Adrenal gland (tissue), 12 donors: ENCODE results near the gene PCDHB8. TPM values are rescaled to one million over a fixed set of nuclear protein-coding genes. Genes with fewer than 3 reads are reported as not detected.
"Not testable (repeated sequence)": the region's sequence is repeated elsewhere in the genome, so short reads cannot be mapped to it uniquely, and the experiment has no call there.

Experiments
- DNase-seq, 7 donors: peaks; one replicate each; pipeline ENCODE4 v3.0.0-alpha.2; 2019 to 2020
- H3K27ac ChIP-seq, 5 donors: fragments of 200-600 bp; sonication (generic) in 4 of 5; 1 replicate in 3 of 5; 2 replicates in 2 of 5; pipeline versions ENCODE4 v1.5.1 to v1.8.0; 2016 to 2020; ENCODE audit warnings: mild to moderate bottlenecking in 1 of 5
- H3K27me3 ChIP-seq: fragments of 200-600 bp; 2 replicates; pipeline ENCODE4 v1.8.0; 2021
- H3K36me3 ChIP-seq, 2 donors: fragments of 200-600 bp; replicated peaks in 1 of 2; 1 replicate in 1 of 2; 2 replicates in 1 of 2; pipeline versions ENCODE4 v1.5.1 to v1.8.0; 2018 to 2022
- H3K4me1 ChIP-seq, 2 donors: fragments of 200-600 bp; replicated peaks in 1 of 2; 1 replicate in 1 of 2; 2 replicates in 1 of 2; pipeline versions ENCODE4 v1.5.1 to v1.8.0; 2018 to 2021
- H3K4me3 ChIP-seq, 4 donors: fragments of 200-600 bp; sonication (generic) in 3 of 4; one replicate each; pipeline ENCODE4 v1.5.1; 2016 to 2018
- H3K9me3 ChIP-seq, 3 donors: fragments of 200-600 bp; sonication (generic) in 1 of 3; replicated peaks in 1 of 3; 1 replicate in 2 of 3; 2 replicates in 1 of 3; pipeline versions ENCODE4 v1.5.1 to v1.8.0; 2016 to 2021
- CTCF ChIP-seq, 6 experiments: fragments of 450-650 bp in 4 of 6; fragments of 200-600 bp in 2 of 6; sonication (generic) in 1 of 6; IDR thresholded peaks; 1 replicate in 5 of 6; 2 replicates in 1 of 6; pipeline versions ENCODE4 v1.5.1 to v1.8.0; 2016 to 2021; ENCODE audit warnings: antibody characterized with exemption in 6 of 6, mild to moderate bottlenecking in 2 of 6, moderate library complexity in 1 of 6
- POLR2A ChIP-seq, 2 donors: fragments of 450-650 bp; IDR thresholded peaks; one replicate each; pipeline ENCODE4 v1.6.1; 2017; ENCODE audit warnings: antibody characterized with exemption in 2 of 2, mild to moderate bottlenecking in 2 of 2, moderate library complexity in 1 of 2
- WGBS, 4 donors: extraction: QIAGEN DNeasy Blood & Tissue Kit in 2 of 4; methylation state at CpG; one replicate each; pipeline versions ENCODE4 v1.1.5 to v1.1.7; 2013 to 2017; 5-methylcytosine and 5-hydroxymethylcytosine counted together
- intact Hi-C, 2 donors: fragments of 100-400 bp; cut with DNase I; formaldehyde crosslinking; loops; one replicate each; pipeline versions ENCODE4 v1.14.1 to v1.15.0; 2022 to 2023
- polyA plus RNA-seq, 3 donors: library from polyadenylated mRNA; stranded (reverse); fragments of 200-250 nt in 2 of 3; fragments of 350-450 nt in 1 of 3; fragmentation: Illumina TruSeq in 1 of 3; extraction: RNeasy Lipid Tissue Mini Kit (QIAGEN cat#74804) in 1 of 3; gene quantifications; one replicate each; pipeline ENCODE4 v1.2.3, GENCODE V29; 2013 to 2014
- total RNA-seq, 9 donors: library from RNA; depleted of rRNA in 4 of 9; stranded (reverse); fragments of >200 nt in 4 of 9; fragments of 120-200 nt in 1 of 9; fragmentation: NEBNext Ultra II Directional in 1 of 9; extraction: Animal tissue kit (Norgen Biotek cat#: 25700) in 1 of 9; gene quantifications; one replicate each; pipeline versions ENCODE4 v1.1.0 to v1.2.4, GENCODE V29; 2013 to 2023
- donor health status: healthy with polysubstance abuse.
- donor health status: Bipolar disorder and iron deficiency.
- donor health status: DM: yes; HTN: yes; CAD: no.
- donor health status: DM: no; HTN: no; CAD: no.
- donor health status: DM: no; HTN: no; CAD: no.
- donor health status: DM: yes; HTN: yes; CAD: no.

PCDHB8 gene
- total and polyA plus RNA-seq, 12 donors = 0.03 to 3.7 (median 0.91) TPM

GRCh38 chr5:141180313-141180712 is 2.7 kb downstream of the PCDHB8 start:
- Histone ChIP-seq H3K4me3 (no peak overlapping the region), H3K9me3 (peaks cover 0 to 12% (median under 1%) of the 10 kb centered on the region in 3 donors), H3K36me3 (no peaks in the 10 kb centered on the region), H3K27ac (no peak overlapping the region), H3K4me1 (no peaks in the 10 kb centered on the region), H3K27me3 (peaks cover 5% of the 10 kb centered on the region)
- intact Hi-C loops = no loop called here
- 13 to 43% (median 35%) methylated on average over 1 of the region's 1 CpG for WGBS, 4 donors
- TF ChIP-seq POLR2A (IDR thresholded peaks at IDR 0.05) (no peak), CTCF (IDR thresholded peaks at IDR 0.05) (no peak)
- no peak for DNase-seq

- 7 to 15% (median 10%) methylated on average over 13 of the region's 13 CpGs for WGBS, 4 donors
- no peak within 1 kb of the TSS for H3K27ac ChIP-seq
- no peaks in the 10 kb centered on the region for H3K36me3 ChIP-seq
- DNase-seq = peak in 3 of 7 donors; percentile 23 to 66 (median 29)
- H3K27me3 ChIP-seq = peaks cover 4% of the 10 kb centered on the region
- no peak within 1 kb of the TSS for H3K4me3 ChIP-seq
- no peak for TF ChIP-seq POLR2A (IDR thresholded peaks at IDR 0.05)
- TF ChIP-seq CTCF (IDR thresholded peaks at IDR 0.05) = peak in 2 of 6 experiments; percentile 16 to 32
- H3K4me1 ChIP-seq = no peaks in the 10 kb centered on the region
- H3K9me3 ChIP-seq = no peaks in the 10 kb centered on the region
- intact Hi-C loops = no loop called here
Observed at GRCh38 chr5:141182248-141182647, 4.7 kb downstream of the PCDHB8 start, which contains the start of gene PCDHB16. Gene PCDHB16, plus strand, starts transcription at chr5:141182387. Its CDS starts 173 bp downstream, at chr5:141182560.

- DNase-seq, H3K27ac ChIP-seq, H3K4me3 ChIP-seq, H3K4me1 ChIP-seq, intact Hi-C loops, H3K36me3 ChIP-seq, H3K27me3 ChIP-seq, H3K9me3 ChIP-seq: not testable (repeated sequence)
- 27 to 57% (median 42%) methylated on average over 6 to 49 of the region's 69 CpGs for WGBS, 4 donors
Observed at GRCh38 chr5:141184117-141184855, 6.7 kb downstream of the PCDHB8 start.

- no peaks in the 10 kb centered on the region for H3K36me3 ChIP-seq
- H3K4me3 ChIP-seq = peak within 1 kb of the TSS in 1 of 4 donors; percentile 26
- no peak within 1 kb of the TSS for H3K27ac ChIP-seq
- no peaks in the 10 kb centered on the region for H3K4me1 ChIP-seq
- H3K9me3 ChIP-seq = peaks cover 0 to 9% (median 0%) of the 10 kb centered on the region in 3 donors
- intact Hi-C loops = no loop called here
- TF ChIP-seq CTCF (IDR thresholded peaks at IDR 0.05) (peak in 2 of 6 experiments; percentile 25 to 37), POLR2A (IDR thresholded peaks at IDR 0.05) (no peak)
- peaks cover 4% of the 10 kb centered on the region for H3K27me3 ChIP-seq
- peak in 1 of 7 donors; percentile 3 for DNase-seq
- WGBS, 4 donors = 14 to 18% (median 15%) methylated on average over 7 to 9 of the region's 9 CpGs
Observed at GRCh38 chr5:141186897-141187512, 9.4 kb downstream of the PCDHB8 start, which contains the start of gene PCDHB9. Gene PCDHB9, plus strand, starts transcription at chr5:141187161. Its CDS starts 158 bp downstream, at chr5:141187319.

- H3K9me3 ChIP-seq, H3K4me1 ChIP-seq, H3K27ac ChIP-seq, H3K4me3 ChIP-seq, DNase-seq, H3K36me3 ChIP-seq, H3K27me3 ChIP-seq, intact Hi-C loops: not testable (repeated sequence)
- WGBS, 4 donors = 25 to 60% (median 43%) methylated on average over 1 to 33 of the region's 37 CpGs
Observed at GRCh38 chr5:141188682-141189081, 11.1 kb downstream of the PCDHB8 start.

- DNase-seq, intact Hi-C loops, H3K27ac ChIP-seq, H3K9me3 ChIP-seq, H3K4me3 ChIP-seq, H3K27me3 ChIP-seq, H3K36me3 ChIP-seq, H3K4me1 ChIP-seq: not testable (repeated sequence)
- WGBS, 4 donors = 18 to 25% (median 24%) methylated on average over 8 to 25 of the region's 35 CpGs; no CpG with 5 or more reads in 1 of the 4 donors
Observed at GRCh38 chr5:141189131-141189530, 11.5 kb downstream of the PCDHB8 start.
